Vagina (tissue), 2 donors: ENCODE results near the gene KRT6B. TPM values are rescaled to one million over a fixed set of nuclear protein-coding genes. Genes with fewer than 3 reads are reported as not detected.

Experiments
- DNase-seq, 2 donors: peaks; one replicate each; pipeline ENCODE4 v3.0.0-alpha.2; 2017; ENCODE audit errors: extremely low spot score in 2 of 2
- H3K27ac ChIP-seq: fragments of 200-600 bp; sonication (generic); one replicate; pipeline ENCODE4 v1.5.1; 2019
- H3K27me3 ChIP-seq: fragments of 200-600 bp; sonication (generic); one replicate; pipeline ENCODE4 v1.5.1; 2019
- H3K36me3 ChIP-seq, 2 donors: fragments of 200-600 bp; sonication (generic); one replicate each; pipeline ENCODE4 v1.5.1; 2017 to 2019
- H3K4me1 ChIP-seq: fragments of 200-600 bp; sonication (generic); one replicate; pipeline ENCODE4 v1.5.1; 2019
- H3K4me3 ChIP-seq, 2 donors: fragments of 200-600 bp; sonication (generic); 1 replicate in 1 of 2; 2 replicates in 1 of 2; pipeline ENCODE4 v1.5.1; 2016 to 2019
- H3K9me3 ChIP-seq: fragments of 200-600 bp; sonication (generic); one replicate; pipeline ENCODE4 v1.5.1; 2019
- CTCF ChIP-seq, 3 experiments: fragments of 450-650 bp in 2 of 3; fragments of 200-600 bp in 1 of 3; sonication (generic) in 1 of 3; IDR thresholded peaks; one replicate each; pipeline ENCODE4 v1.5.1; 2017 to 2019; ENCODE audit warnings: antibody characterized with exemption in 3 of 3, mild to moderate bottlenecking in 2 of 3, moderate library complexity in 2 of 3
- POLR2A ChIP-seq, 2 donors: fragments of 450-650 bp; IDR thresholded peaks; one replicate each; pipeline ENCODE4 v1.6.1; 2017; ENCODE audit warnings: antibody characterized with exemption in 2 of 2, mild to moderate bottlenecking in 2 of 2, moderate library complexity in 2 of 2
- POLR2AphosphoS5 ChIP-seq, 2 donors: sonication (generic); formaldehyde crosslinking; IDR thresholded peaks; one replicate each; pipeline ENCODE4 v1.9.0; 2017; ENCODE audit warnings: antibody characterized with exemption in 2 of 2, mild to moderate bottlenecking in 2 of 2, low read depth in 1 of 2; ENCODE audit not compliant: insufficient read depth in 1 of 2
- intact Hi-C: fragments of 100-400 bp; cut with DNase I; formaldehyde crosslinking; loops from one replicate; pipeline ENCODE4 v1.15.1; 2023
- total RNA-seq: library from RNA; depleted of rRNA; stranded (reverse); fragments of >200 nt; gene quantifications from one replicate; pipeline ENCODE4 v1.2.3, GENCODE V29; 2016

KRT6B gene
- total RNA-seq, 1 donor from 2014 or later: 184 TPM

GRCh38 chr12:52441320-52441911, 10.5 kb downstream of the KRT6B start:
- H3K9me3 ChIP-seq: no peaks in the 10 kb centered on the region
- TF ChIP-seq POLR2A (IDR thresholded peaks at IDR 0.05): no peak
- TF ChIP-seq CTCF (IDR thresholded peaks at IDR 0.05): no peak
- intact Hi-C loops: no loop called here
- peaks cover 31% of the 10 kb centered on the region for H3K4me1 ChIP-seq
- H3K4me3 ChIP-seq: no peak overlapping the region
- DNase-seq: peak in 1 of 2 donors; percentile 71
- no peaks in the 10 kb centered on the region for H3K36me3 ChIP-seq
- no peak overlapping the region for H3K27ac ChIP-seq
- H3K27me3 ChIP-seq: no peaks in the 10 kb centered on the region

DNA sequence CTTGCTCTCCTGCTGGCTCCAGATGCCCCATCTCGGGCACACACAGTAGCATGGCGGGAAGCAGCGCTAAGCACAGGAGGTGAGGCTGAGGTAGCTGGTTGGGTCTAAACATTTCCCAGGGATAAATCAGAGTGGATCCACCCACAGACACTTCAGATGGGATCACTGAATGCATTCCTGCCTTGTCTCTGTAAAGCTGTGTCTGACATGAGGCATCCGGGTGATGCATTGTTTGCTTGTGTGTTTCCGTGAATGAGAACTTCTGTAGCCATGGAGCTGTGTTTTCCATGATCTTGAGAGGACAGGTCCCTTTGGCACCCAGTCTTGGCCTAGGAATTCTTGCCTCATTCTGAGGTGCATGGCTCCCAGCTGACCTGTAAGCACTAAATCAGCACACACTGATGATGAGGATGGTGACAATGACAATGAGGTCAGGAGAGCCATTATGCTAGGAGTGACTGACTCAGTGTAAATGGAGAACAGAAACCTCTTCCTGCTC, 11.1 kb downstream of the KRT6B start:
- Histone ChIP-seq H3K27ac (no peak overlapping the region), H3K36me3 (no peaks in the 10 kb centered on the region), H3K9me3 (no peaks in the 10 kb centered on the region), H3K4me3 (no peak overlapping the region), H3K4me1 (peaks cover 33% of the 10 kb centered on the region), H3K27me3 (no peaks in the 10 kb centered on the region)
- TF ChIP-seq POLR2A (IDR thresholded peaks at IDR 0.05): no peak
- no peak for TF ChIP-seq POLR2AphosphoS5 (IDR thresholded peaks at IDR 0.05; ENCODE audit: insufficient read depth in 1 of 2, low read depth in 1 of 2)
- no peak for TF ChIP-seq CTCF (IDR thresholded peaks at IDR 0.05)
- peak in 1 of 2 donors; percentile 74 for DNase-seq
- intact Hi-C loops: no loop called here

DNA sequence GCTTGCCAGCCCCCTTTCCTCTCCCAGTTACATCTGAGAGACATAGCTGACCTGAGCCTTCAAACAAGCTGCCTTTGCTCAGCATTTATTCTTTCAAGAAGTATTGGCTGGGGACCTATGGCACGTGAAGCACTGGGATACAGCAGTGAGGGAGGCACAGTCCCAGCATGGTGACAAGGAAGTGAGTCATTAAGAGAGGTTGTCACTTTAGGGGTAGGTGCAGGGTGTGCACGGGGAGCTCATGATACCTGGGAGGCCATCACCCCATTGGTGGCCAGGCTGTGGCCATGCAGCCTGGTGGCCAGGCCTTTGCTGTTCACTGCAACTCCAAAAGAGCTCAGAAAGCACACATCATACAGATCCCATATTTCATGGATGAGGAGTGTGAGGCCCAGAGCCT, 12.1 kb downstream of the KRT6B start:
- no peaks in the 10 kb centered on the region for H3K27me3 ChIP-seq
- no peaks in the 10 kb centered on the region for H3K9me3 ChIP-seq
- no peaks in the 10 kb centered on the region for H3K36me3 ChIP-seq
- TF ChIP-seq CTCF (IDR thresholded peaks at IDR 0.05): no peak
- TF ChIP-seq POLR2A (IDR thresholded peaks at IDR 0.05): no peak
- TF ChIP-seq POLR2AphosphoS5 (IDR thresholded peaks at IDR 0.05; ENCODE audit: insufficient read depth in 1 of 2, low read depth in 1 of 2): no peak
- peaks cover 33% of the 10 kb centered on the region for H3K4me1 ChIP-seq
- intact Hi-C loops: no loop called here
- H3K4me3 ChIP-seq: no peak overlapping the region
- DNase-seq: no peak
- no peak overlapping the region for H3K27ac ChIP-seq

DNA sequence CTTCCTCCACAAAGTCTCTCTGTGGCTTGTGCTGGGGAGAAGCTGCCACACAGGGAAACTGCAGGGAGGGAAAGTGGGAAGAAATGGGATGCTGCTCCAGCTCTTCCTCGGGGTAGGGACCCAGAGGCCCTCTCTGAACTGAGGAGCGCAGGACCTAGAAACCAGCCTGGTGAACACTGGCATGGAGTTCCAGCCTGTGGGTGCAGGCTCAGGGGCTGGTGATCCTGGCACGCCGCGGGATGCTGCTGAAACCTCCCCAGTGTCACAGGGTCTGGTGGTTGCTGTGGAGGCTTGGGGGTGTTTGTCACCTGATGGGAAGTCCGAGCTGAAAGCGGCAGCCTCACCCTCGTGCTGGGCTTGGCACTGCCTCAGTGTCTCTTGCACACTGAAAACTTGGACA, 12.5 kb downstream of the KRT6B start:
- peak in 1 of 2 donors; percentile 54 for DNase-seq
- Histone ChIP-seq H3K9me3 (no peaks in the 10 kb centered on the region), H3K4me3 (no peak overlapping the region), H3K27me3 (no peaks in the 10 kb centered on the region), H3K27ac (no peak overlapping the region), H3K36me3 (no peaks in the 10 kb centered on the region), H3K4me1 (peaks cover 37% of the 10 kb centered on the region)
- no peak for TF ChIP-seq POLR2A (IDR thresholded peaks at IDR 0.05)
- TF ChIP-seq CTCF (IDR thresholded peaks at IDR 0.05): no peak
- TF ChIP-seq POLR2AphosphoS5 (IDR thresholded peaks at IDR 0.05; ENCODE audit: insufficient read depth in 1 of 2, low read depth in 1 of 2): no peak
- intact Hi-C loops: no loop called here
